ENCODE data around the gene HRH1. TPM values are rescaled to one million over a fixed set of nuclear protein-coding genes. Genes with fewer than 3 reads are reported as not detected.

The HRH1 gene
- total RNA-seq, 1 donor from 2014 or later, result 2.6 TPM

DNA sequence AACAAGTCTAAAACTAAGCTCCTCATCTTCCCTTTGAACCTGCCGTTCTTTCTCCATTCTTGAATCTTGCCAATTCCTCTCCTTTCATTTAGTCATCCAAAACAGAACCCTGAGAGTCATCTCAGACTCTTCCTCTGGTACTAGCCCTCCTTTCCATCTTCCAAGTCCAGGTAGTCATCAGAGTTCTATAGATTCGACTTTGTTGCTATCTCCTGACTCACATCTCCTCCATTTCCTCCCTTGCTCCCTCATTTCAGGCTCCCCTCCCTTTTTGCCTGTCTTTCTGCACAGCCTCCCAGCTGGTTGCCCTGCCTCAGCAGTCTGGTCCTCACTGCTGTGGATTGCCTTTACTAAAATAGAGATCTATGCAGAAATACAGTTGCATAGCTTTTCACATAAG lies 122.6 kb downstream of the HRH1 start:
- DNase-seq (ENCODE audit: low read depth), result no peak
- FAIRE-seq, result no peak
- H3K36me3 ChIP-seq (ENCODE audit: control insufficient read depth, insufficient read depth, low read length), result peaks cover 3% of the 10 kb centered on the region
- TF ChIP-seq, protein P1, sequence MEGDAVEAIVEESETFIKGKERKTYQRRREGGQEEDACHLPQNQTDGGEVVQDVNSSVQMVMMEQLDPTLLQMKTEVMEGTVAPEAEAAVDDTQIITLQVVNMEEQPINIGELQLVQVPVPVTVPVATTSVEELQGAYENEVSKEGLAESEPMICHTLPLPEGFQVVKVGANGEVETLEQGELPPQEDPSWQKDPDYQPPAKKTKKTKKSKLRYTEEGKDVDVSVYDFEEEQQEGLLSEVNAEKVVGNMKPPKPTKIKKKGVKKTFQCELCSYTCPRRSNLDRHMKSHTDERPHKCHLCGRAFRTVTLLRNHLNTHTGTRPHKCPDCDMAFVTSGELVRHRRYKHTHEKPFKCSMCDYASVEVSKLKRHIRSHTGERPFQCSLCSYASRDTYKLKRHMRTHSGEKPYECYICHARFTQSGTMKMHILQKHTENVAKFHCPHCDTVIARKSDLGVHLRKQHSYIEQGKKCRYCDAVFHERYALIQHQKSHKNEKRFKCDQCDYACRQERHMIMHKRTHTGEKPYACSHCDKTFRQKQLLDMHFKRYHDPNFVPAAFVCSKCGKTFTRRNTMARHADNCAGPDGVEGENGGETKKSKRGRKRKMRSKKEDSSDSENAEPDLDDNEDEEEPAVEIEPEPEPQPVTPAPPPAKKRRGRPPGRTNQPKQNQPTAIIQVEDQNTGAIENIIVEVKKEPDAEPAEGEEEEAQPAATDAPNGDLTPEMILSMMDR (IDR thresholded peaks at IDR 0.05; ENCODE audit: insufficient read depth, low read length, severe bottlenecking), result no peak
- H3K4me3 ChIP-seq (ENCODE audit: low read depth, low read length), result no peak overlapping the region
- H3K27me3 ChIP-seq (ENCODE audit: control insufficient read depth, insufficient read depth, low read length), result no peaks in the 10 kb centered on the region

DNA sequence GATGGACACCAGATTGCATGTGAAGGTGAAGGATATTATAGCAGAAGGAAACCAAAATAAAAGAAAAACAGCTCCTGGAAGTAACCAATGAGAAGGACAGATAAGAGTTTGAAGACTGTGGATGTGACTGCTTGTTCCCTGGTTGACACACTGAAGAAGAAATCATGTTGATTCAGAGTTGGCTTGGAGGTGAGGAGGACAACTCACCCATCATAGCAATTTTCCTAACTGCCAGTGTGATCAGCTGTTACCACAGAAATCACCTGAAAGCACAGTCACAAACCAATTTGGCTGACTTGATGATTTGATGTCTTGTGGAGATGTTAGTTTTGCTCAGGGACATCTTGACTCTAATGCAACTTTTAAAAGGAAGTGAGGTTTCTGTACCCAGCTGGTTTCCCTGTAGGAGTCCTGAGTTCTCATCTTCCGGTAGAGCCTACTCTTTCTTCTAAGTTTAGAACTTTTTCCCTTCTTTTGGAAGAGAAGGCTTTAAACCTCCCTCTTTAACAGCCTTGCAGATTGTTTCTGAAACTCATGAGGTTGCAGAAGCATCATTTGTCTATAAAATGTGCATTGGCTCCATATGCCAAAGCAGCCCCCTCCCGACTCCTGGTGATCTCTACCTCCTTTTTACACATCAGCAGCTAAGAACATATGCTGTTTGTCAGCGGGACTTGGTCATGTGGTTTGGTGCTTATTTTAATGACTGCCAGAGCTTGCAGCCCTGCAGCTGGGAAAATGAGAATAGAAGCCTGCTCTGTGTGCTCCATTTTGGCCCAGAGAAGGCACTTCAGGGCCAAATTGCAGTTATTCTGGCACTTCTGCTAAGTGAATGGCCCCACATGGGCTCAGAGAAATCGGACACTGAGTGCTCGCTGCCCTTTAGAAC lies 128.2 kb downstream of the HRH1 start:
- Histone ChIP-seq H3K4me3 (ENCODE audit: low read depth, low read length) (no peak overlapping the region), H3K36me3 (ENCODE audit: control insufficient read depth, insufficient read depth, low read length) (peaks cover 2% of the 10 kb centered on the region), H3K27me3 (ENCODE audit: control insufficient read depth, insufficient read depth, low read length) (no peaks in the 10 kb centered on the region)
- no peak for DNase-seq (ENCODE audit: low read depth)
- no peak for FAIRE-seq
- TF ChIP-seq, protein P1 (IDR thresholded peaks at IDR 0.05; ENCODE audit: insufficient read depth, low read length, severe bottlenecking), result no peak

- TF ChIP-seq, protein P1 (IDR thresholded peaks at IDR 0.05; ENCODE audit: insufficient read depth, low read length, severe bottlenecking), result no peak
- peaks cover 2% of the 10 kb centered on the region for H3K36me3 ChIP-seq (ENCODE audit: control insufficient read depth, insufficient read depth, low read length)
- no peaks in the 10 kb centered on the region for H3K27me3 ChIP-seq (ENCODE audit: control insufficient read depth, insufficient read depth, low read length)
- no peak for DNase-seq (ENCODE audit: low read depth)
- no peak overlapping the region for H3K4me3 ChIP-seq (ENCODE audit: low read depth, low read length)
- FAIRE-seq, result no peak
These were observed 128.8 kb downstream of the HRH1 start for GRCh38 chr3:11283139-11283475.

- FAIRE-seq, result no peak
- Histone ChIP-seq H3K36me3 (ENCODE audit: control insufficient read depth, insufficient read depth, low read length) (peaks cover 2% of the 10 kb centered on the region), H3K27me3 (ENCODE audit: control insufficient read depth, insufficient read depth, low read length) (no peaks in the 10 kb centered on the region), H3K4me3 (ENCODE audit: low read depth, low read length) (no peak overlapping the region)
- no peak for DNase-seq (ENCODE audit: low read depth)
- TF ChIP-seq, protein P1 (IDR thresholded peaks at IDR 0.05; ENCODE audit: insufficient read depth, low read length, severe bottlenecking), result no peak
These were observed 129.7 kb downstream of the HRH1 start for GRCh38 chr3:11284011-11284410.

DNA sequence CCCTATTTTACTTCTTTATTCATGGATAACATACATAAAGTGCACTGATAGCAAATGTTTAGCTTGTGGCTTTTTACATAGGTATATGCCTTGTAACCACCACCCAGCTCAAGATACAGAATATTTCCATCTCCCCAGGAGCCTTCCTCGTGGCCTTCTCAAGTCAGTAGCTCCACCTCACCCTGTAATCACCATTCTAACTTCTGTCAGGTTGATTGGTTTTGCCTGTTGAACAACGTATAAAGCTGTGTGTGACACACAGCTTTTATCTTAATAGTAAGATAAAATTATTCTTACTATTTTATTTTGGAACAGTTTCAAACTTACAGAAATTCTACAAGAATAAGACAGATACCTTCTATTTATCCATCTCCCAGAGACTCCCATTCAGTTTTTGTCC lies 131.2 kb downstream of the HRH1 start:
- H3K4me3 ChIP-seq (ENCODE audit: low read depth, low read length), result no peak overlapping the region
- H3K27me3 ChIP-seq (ENCODE audit: control insufficient read depth, insufficient read depth, low read length), result no peaks in the 10 kb centered on the region
- no peak for FAIRE-seq
- no peak for DNase-seq (ENCODE audit: low read depth)
- H3K36me3 ChIP-seq (ENCODE audit: control insufficient read depth, insufficient read depth, low read length), result no peaks in the 10 kb centered on the region
- TF ChIP-seq, protein P1 (IDR thresholded peaks at IDR 0.05; ENCODE audit: insufficient read depth, low read length, severe bottlenecking), result no peak

DNA sequence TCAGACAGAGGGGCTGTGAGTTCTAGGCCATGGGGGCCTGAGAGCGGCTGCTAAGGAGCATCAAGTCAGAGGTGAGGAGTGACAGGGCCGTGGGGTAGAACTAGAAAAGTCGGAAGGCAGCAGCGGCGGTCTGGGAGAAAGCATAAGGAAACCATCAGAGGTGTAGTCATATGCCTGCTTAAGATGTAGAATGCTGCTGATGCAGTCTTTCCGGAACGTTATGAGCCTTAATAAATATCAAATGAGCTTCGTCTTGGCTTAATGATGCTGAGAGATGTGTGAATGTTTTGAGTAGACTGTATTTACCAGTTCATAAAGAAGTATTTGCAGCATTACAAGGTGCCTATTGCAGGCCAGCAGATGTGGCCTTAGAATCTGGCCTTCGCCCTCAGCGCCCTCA lies 133.1 kb downstream of the HRH1 start:
- Histone ChIP-seq H3K36me3 (ENCODE audit: control insufficient read depth, insufficient read depth, low read length) (no peaks in the 10 kb centered on the region), H3K27me3 (ENCODE audit: control insufficient read depth, insufficient read depth, low read length) (no peaks in the 10 kb centered on the region), H3K4me3 (ENCODE audit: low read depth, low read length) (no peak overlapping the region)
- DNase-seq (ENCODE audit: low read depth), result no peak
- FAIRE-seq, result no peak
- TF ChIP-seq, protein P1 (IDR thresholded peaks at IDR 0.05; ENCODE audit: insufficient read depth, low read length, severe bottlenecking), result no peak
